H9 (cell line): ENCODE data around the gene ADORA1. TPM values are rescaled to one million over a fixed set of nuclear protein-coding genes. Genes with fewer than 3 reads are reported as not detected.

Source experiments
- DNase-seq: peaks from one replicate; pipeline ENCODE4 v3.0.0-alpha.2; 2017
- H2AFZ ChIP-seq: one replicate; pipeline ENCODE4 v1.6.1; 2013; ENCODE audit warnings: mild to moderate bottlenecking, low read length, control low read depth, moderate library complexity
- H2AK5ac ChIP-seq: 2 replicates; pipeline ENCODE4 v1.6.1; 2013; ENCODE audit warnings: low read length, control low read depth, mixed read lengths; ENCODE audit not compliant: insufficient read length
- H2BK120ac ChIP-seq: one replicate; pipeline ENCODE4 v1.6.1; 2013; ENCODE audit warnings: low read depth, mild to moderate bottlenecking, low read length, control low read depth, inconsistent platforms; ENCODE audit not compliant: poor library complexity, severe bottlenecking
- H2BK12ac ChIP-seq: 2 replicates; pipeline ENCODE4 v1.6.1; 2013; ENCODE audit warnings: low read length, control low read depth, mixed read lengths, low read depth; ENCODE audit not compliant: insufficient read length
- H2BK15ac ChIP-seq: 2 replicates; pipeline ENCODE4 v1.6.1; 2013; ENCODE audit warnings: low read depth, low read length, control low read depth
- H2BK20ac ChIP-seq: one replicate; pipeline ENCODE4 v1.6.1; 2013; ENCODE audit warnings: low read depth, mild to moderate bottlenecking, low read length, control low read depth, inconsistent platforms; ENCODE audit not compliant: poor library complexity, severe bottlenecking
- H2BK5ac ChIP-seq: 2 replicates; pipeline ENCODE4 v1.6.1; 2013; ENCODE audit warnings: low read length, control low read depth, mixed read lengths; ENCODE audit not compliant: insufficient read length
- H3K14ac ChIP-seq: 2 replicates; pipeline ENCODE4 v1.6.1; 2013; ENCODE audit warnings: low read length, control low read depth; ENCODE audit not compliant: insufficient read depth
- H3K18ac ChIP-seq: 2 replicates; pipeline ENCODE4 v1.6.1; 2013; ENCODE audit warnings: low read depth, mild to moderate bottlenecking, mixed read lengths, low read length, control low read depth; ENCODE audit not compliant: insufficient read length
- H3K23ac ChIP-seq: 2 replicates; pipeline ENCODE4 v1.6.1; 2013; ENCODE audit warnings: low read length, control low read depth, mixed read lengths, low read depth; ENCODE audit not compliant: insufficient read length
- H3K23me2 ChIP-seq: 2 replicates; pipeline ENCODE4 v1.6.1; 2013; ENCODE audit warnings: low read depth, mild to moderate bottlenecking, mixed read lengths, low read length, control low read depth; ENCODE audit not compliant: insufficient read length, poor library complexity, severe bottlenecking
- H3K27ac ChIP-seq: 2 replicates; pipeline ENCODE4 v1.5.1; 2013; ENCODE audit warnings: low read length, control low read depth, mixed read lengths, low read depth; ENCODE audit not compliant: insufficient read length
- H3K27me3 ChIP-seq: 2 replicates; pipeline ENCODE4 v1.6.1; 2013; ENCODE audit warnings: low read length, control low read depth, inconsistent platforms; ENCODE audit not compliant: insufficient read depth
- H3K4ac ChIP-seq: 2 replicates; pipeline ENCODE4 v1.6.1; 2013; ENCODE audit warnings: low read depth, mild to moderate bottlenecking, control low read depth, inconsistent platforms, low read length, moderate library complexity
- H3K4me1 ChIP-seq: 2 replicates; pipeline ENCODE4 v1.6.1; 2013; ENCODE audit warnings: low read length, control low read depth, inconsistent platforms; ENCODE audit not compliant: insufficient read depth
- H3K4me2 ChIP-seq: 2 replicates; pipeline ENCODE4 v1.6.1; 2013; ENCODE audit warnings: low read length, control low read depth, mixed read lengths; ENCODE audit not compliant: insufficient read length, insufficient read depth
- H3K56ac ChIP-seq: 2 replicates; pipeline ENCODE4 v1.6.1; 2013; ENCODE audit warnings: low read depth, mild to moderate bottlenecking, mixed read lengths, low read length, control low read depth; ENCODE audit not compliant: insufficient read length
- H3K79me1 ChIP-seq: 2 replicates; pipeline ENCODE4 v1.6.1; 2013; ENCODE audit warnings: low read depth, mild to moderate bottlenecking, moderate library complexity, low read length, control low read depth, inconsistent platforms; ENCODE audit not compliant: insufficient read depth, poor library complexity, severe bottlenecking
- H3K79me2 ChIP-seq: 2 replicates; pipeline ENCODE4 v1.6.1; 2013; ENCODE audit warnings: low read length, control low read depth, inconsistent platforms; ENCODE audit not compliant: insufficient read depth
- H3K9ac ChIP-seq: 2 replicates; pipeline ENCODE4 v1.6.1; 2013; ENCODE audit warnings: low read length, control low read depth, mixed read lengths; ENCODE audit not compliant: insufficient read length; ENCODE audit errors: extremely low read depth
- H3K9me3 ChIP-seq: one replicate; pipeline ENCODE4 v1.6.1; 2013; ENCODE audit warnings: low read depth, low read length, inconsistent platforms; ENCODE audit not compliant: control insufficient read depth
- H3T11ph ChIP-seq: one replicate; pipeline ENCODE4 v1.6.1; 2013; ENCODE audit warnings: mild to moderate bottlenecking, low read length, control low read depth, inconsistent platforms
- H4K20me1 ChIP-seq: one replicate; pipeline ENCODE4 v1.6.1; 2013; ENCODE audit not compliant: control insufficient read depth, insufficient read length, insufficient read depth
- H4K5ac ChIP-seq: 2 replicates; pipeline ENCODE4 v1.6.1; 2013; ENCODE audit warnings: low read depth, mild to moderate bottlenecking, mixed read lengths, low read length, control low read depth; ENCODE audit not compliant: insufficient read length
- H4K8ac ChIP-seq: replicated peaks from 2 replicates; pipeline ENCODE4 v1.6.1; 2013; ENCODE audit warnings: low read length, control low read depth, mixed read lengths, low read depth; ENCODE audit not compliant: insufficient read length
- H4K91ac ChIP-seq: 2 replicates; pipeline ENCODE4 v1.6.1; 2013; ENCODE audit warnings: low read depth, mild to moderate bottlenecking, moderate library complexity, mixed read lengths, low read length, control low read depth; ENCODE audit not compliant: insufficient read length
- H3K27ac Mint-ChIP-seq, 3 experiments: 2 replicates in 2 of 3; 3 replicates in 1 of 3; pipeline ENCODE4 v1.8.0; 2020 to 2021; ENCODE audit warnings: mixed read lengths in 3 of 3, mild to moderate bottlenecking in 1 of 3, moderate library complexity in 1 of 3
- H3K27me3 Mint-ChIP-seq: 2 replicates; pipeline ENCODE4 v1.8.0; 2021; ENCODE audit warnings: low read depth, mild to moderate bottlenecking, moderate library complexity, mixed read lengths
- H3K36me3 Mint-ChIP-seq, 3 experiments: 2 replicates in 2 of 3; 3 replicates in 1 of 3; pipeline ENCODE4 v1.8.0; 2020 to 2021; ENCODE audit warnings: low read depth in 3 of 3, mixed read lengths in 3 of 3; ENCODE audit not compliant: insufficient read depth in 1 of 3
- H3K4me1 Mint-ChIP-seq, 2 experiments: 2 replicates each; pipeline ENCODE4 v1.8.0; 2020; ENCODE audit warnings: mixed read lengths in 2 of 2
- H3K4me3 Mint-ChIP-seq, 2 experiments: 2 replicates in 1 of 2; 3 replicates in 1 of 2; pipeline ENCODE4 v1.8.0; 2020 to 2021; ENCODE audit warnings: mild to moderate bottlenecking in 2 of 2, mixed read lengths in 2 of 2, moderate library complexity in 1 of 2
- H3K9me3 Mint-ChIP-seq, 2 experiments: 2 replicates in 1 of 2; 3 replicates in 1 of 2; pipeline ENCODE4 v1.8.0; 2020; ENCODE audit warnings: mild to moderate bottlenecking in 2 of 2, mixed read lengths in 2 of 2, moderate library complexity in 1 of 2
- CTCF ChIP-seq: fragments of 200-600 bp; sonication (generic); conservative IDR thresholded peaks from 3 replicates; pipeline ENCODE4 v1.8.0; 2021; ENCODE audit warnings: antibody characterized with exemption, mild to moderate bottlenecking
- WGBS: extraction: QIAGEN DNeasy Blood & Tissue Kit; methylation state at CpG from one replicate; pipeline ENCODE4 v1.1.7; 2013; ENCODE audit warnings: missing lambda C conversion rate, low lambda C conversion rate, mixed read lengths; ENCODE audit not compliant: insufficient read length; ENCODE audit errors: extremely low coverage; 5-methylcytosine and 5-hydroxymethylcytosine counted together
- total RNA-seq: library from RNA; stranded (reverse); gene quantifications from 2 replicates; pipeline ENCODE4 v1.2.1, GENCODE V29; 2021

Gene ADORA1
- total RNA-seq, 1 experiment from 2014 or later, result 1.3 TPM

- no peaks in the 10 kb centered on the region for H3K9me3 Mint-ChIP-seq
- H3K14ac ChIP-seq, result no peak overlapping the region
- no peak overlapping the region for H2BK5ac ChIP-seq
- H2AK5ac ChIP-seq, result no peak overlapping the region
- no peak overlapping the region for H3K27ac Mint-ChIP-seq
- H3K56ac ChIP-seq, result no peak overlapping the region
- no peaks in the 10 kb centered on the region for H3K79me1 ChIP-seq
- no peak overlapping the region for H2BK120ac ChIP-seq
- H3K4me3 Mint-ChIP-seq, result no peak overlapping the region
- peaks cover 12% of the 10 kb centered on the region for H3K4me1 ChIP-seq
- no peak overlapping the region for H3K23ac ChIP-seq
- no peak overlapping the region for H2BK12ac ChIP-seq
- no peak overlapping the region for H3K4me2 ChIP-seq
- H3K18ac ChIP-seq, result no peak overlapping the region
- H3T11ph ChIP-seq, result no peak overlapping the region
- no peak overlapping the region for H3K27ac ChIP-seq
- no peaks in the 10 kb centered on the region; the same call in 1 of the 2 replicates for H3K27me3 ChIP-seq
- no peak for DNase-seq
- no peak overlapping the region for H3K9ac ChIP-seq
- H4K8ac ChIP-seq, result no peak overlapping the region
- H3K4ac ChIP-seq, result no peak overlapping the region
- H4K5ac ChIP-seq, result no peak overlapping the region
- TF ChIP-seq CTCF, result no peak
- H2BK15ac ChIP-seq, result no peak overlapping the region
- no CpG with 5 or more reads among the region's 2 CpGs for WGBS
- no peaks in the 10 kb centered on the region for H3K9me3 ChIP-seq
- H2AFZ ChIP-seq, result no peak overlapping the region
- no peaks in the 10 kb centered on the region for H3K79me2 ChIP-seq
- H4K91ac ChIP-seq, result no peak overlapping the region
- H3K27me3 Mint-ChIP-seq, result peaks cover 2% of the 10 kb centered on the region
- H3K36me3 Mint-ChIP-seq, result peaks cover 0 to 4% (median 2%) of the 10 kb centered on the region in 3 experiments; a peak in 2 of 7 replicates
- peaks cover 8% of the 10 kb centered on the region for H3K23me2 ChIP-seq
- no peak overlapping the region for H2BK20ac ChIP-seq
- H3K4me1 Mint-ChIP-seq, result peaks cover 20 to 24% of the 10 kb centered on the region in 2 experiments
- no peaks in the 10 kb centered on the region for H4K20me1 ChIP-seq
Observed at GRCh38 chr1:203077956-203078355, 49.6 kb upstream of the ADORA1 start.
